Prostate gland (tissue), 2 donors: ENCODE results near the gene KIZ. TPM values are rescaled to one million over a fixed set of nuclear protein-coding genes. Genes with fewer than 3 reads are reported as not detected.

Experiments used
- DNase-seq: peaks from one replicate; pipeline ENCODE4 v3.0.0-alpha.2; 2019; ENCODE audit warnings: low spot score
- H3K27ac ChIP-seq, 2 donors: fragments of 200-600 bp; sonication (generic); 2 replicates each; pipeline ENCODE4 v1.5.1; 2017 to 2019
- H3K27me3 ChIP-seq: fragments of 200-600 bp; sonication (generic); replicated peaks from 2 replicates; pipeline ENCODE4 v1.5.1; 2019; ENCODE audit not compliant: insufficient read depth
- H3K36me3 ChIP-seq, 2 donors: fragments of 200-600 bp; sonication (generic); 1 replicate in 1 of 2; 2 replicates in 1 of 2; pipeline versions ENCODE4 v1.5.1 to v1.8.1; 2017 to 2019
- H3K4me1 ChIP-seq: fragments of 200-600 bp; sonication (generic); replicated peaks from 2 replicates; pipeline ENCODE4 v1.5.1; 2019
- H3K4me3 ChIP-seq, 2 donors: fragments of 200-600 bp; sonication (generic); 2 replicates each; pipeline ENCODE4 v1.5.1; 2017 to 2019
- H3K9me3 ChIP-seq: fragments of 200-600 bp; sonication (generic); 2 replicates; pipeline ENCODE4 v1.5.1; 2017
- CTCF ChIP-seq, 4 experiments: fragments of 200-600 bp in 2 of 4; fragments of 450-650 bp in 2 of 4; sonication (generic) in 2 of 4; IDR thresholded peaks; 1 replicate in 3 of 4; 2 replicates in 1 of 4; pipeline ENCODE4 v1.5.1; 2016 to 2019; ENCODE audit warnings: antibody characterized with exemption in 4 of 4, mild to moderate bottlenecking in 2 of 4, moderate library complexity in 2 of 4
- POLR2A ChIP-seq: fragments of 450-650 bp; IDR thresholded peaks from one replicate; pipeline ENCODE4 v1.6.1; 2016; ENCODE audit warnings: antibody characterized with exemption, mild to moderate bottlenecking
- POLR2AphosphoS5 ChIP-seq: sonication (generic); formaldehyde crosslinking; IDR thresholded peaks from one replicate; pipeline ENCODE4 v1.6.1; 2017; ENCODE audit warnings: antibody characterized with exemption
- WGBS: methylation state at CpG from one replicate; pipeline ENCODE4 v1.1.5; 2018; 5-methylcytosine and 5-hydroxymethylcytosine counted together
- intact Hi-C: fragments of 100-400 bp; cut with DNase I; formaldehyde crosslinking; loops from one replicate; pipeline ENCODE4 v1.14.2; 2022
- total RNA-seq, 2 donors: library from RNA; depleted of rRNA; stranded (reverse); fragments of >200 nt; gene quantifications; one replicate each; pipeline ENCODE4 v1.1.0, GENCODE V29; 2016

KIZ gene
- total RNA-seq, 2 donors from 2014 or later, result 39.9 to 41.0 TPM

DNA sequence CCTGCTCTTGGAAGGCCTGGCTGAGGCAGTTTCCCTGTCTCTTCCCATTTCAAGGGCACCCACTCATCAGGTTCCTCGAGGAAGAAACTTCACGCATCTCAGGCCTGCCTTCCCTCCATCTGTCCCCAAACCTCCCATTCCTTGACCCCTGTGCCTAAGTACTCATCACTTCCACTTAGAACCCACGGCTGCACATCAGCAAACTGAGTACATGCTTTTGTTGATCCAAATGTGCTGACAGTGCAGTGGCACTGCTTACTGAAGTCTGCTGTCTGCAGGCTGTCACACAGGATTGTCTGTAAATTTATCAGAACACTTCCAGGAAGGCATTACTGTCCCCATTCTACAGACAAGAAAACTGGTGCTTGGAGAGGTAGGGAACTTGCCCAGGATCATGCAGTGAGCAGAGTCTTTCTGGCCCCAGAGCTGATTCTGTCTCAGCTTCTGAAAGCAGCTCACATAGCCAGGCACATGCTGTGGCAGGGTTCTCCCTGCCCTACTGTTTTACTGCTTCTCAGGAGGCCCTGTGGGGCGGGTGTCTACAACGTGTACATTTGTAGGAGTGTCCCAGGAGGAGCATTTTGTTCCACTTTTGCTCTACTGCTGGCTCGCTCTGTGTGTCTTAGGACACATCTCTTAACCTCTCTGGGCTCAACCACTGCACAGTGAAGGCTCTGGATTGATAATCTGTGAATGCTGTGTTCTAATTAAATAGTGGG, 113.1 kb downstream of the KIZ start:
- no peaks in the 10 kb centered on the region for H3K4me1 ChIP-seq
- H3K27ac ChIP-seq, result no peak overlapping the region
- no peaks in the 10 kb centered on the region for H3K9me3 ChIP-seq
- DNase-seq, result no peak
- intact Hi-C loops, result loop anchor here (10.0 kb wide), 1 partner anchor 384 kb away; no protein-coding TSS in a partner anchor
- TF ChIP-seq POLR2A (no peak), POLR2AphosphoS5 (no peak), CTCF (IDR thresholded peaks at IDR 0.05) (no peak)
- no peaks in the 10 kb centered on the region for H3K27me3 ChIP-seq
- WGBS, result 70% methylated on average over 6 of the region's 6 CpGs
- no peak overlapping the region for H3K4me3 ChIP-seq
- no peaks in the 10 kb centered on the region for H3K36me3 ChIP-seq

GRCh38 chr20:21240394-21240793, 114.5 kb downstream of the KIZ start:
- intact Hi-C loops, result no loop called here
- TF ChIP-seq POLR2A (no peak), CTCF (IDR thresholded peaks at IDR 0.05) (no peak), POLR2AphosphoS5 (no peak)
- Histone ChIP-seq H3K4me3 (no peak overlapping the region), H3K27me3 (no peaks in the 10 kb centered on the region), H3K9me3 (no peaks in the 10 kb centered on the region), H3K36me3 (no peaks in the 10 kb centered on the region), H3K4me1 (no peaks in the 10 kb centered on the region), H3K27ac (no peak overlapping the region)
- WGBS, result 90% methylated on average over 9 of the region's 9 CpGs
- DNase-seq, result no peak

DNA sequence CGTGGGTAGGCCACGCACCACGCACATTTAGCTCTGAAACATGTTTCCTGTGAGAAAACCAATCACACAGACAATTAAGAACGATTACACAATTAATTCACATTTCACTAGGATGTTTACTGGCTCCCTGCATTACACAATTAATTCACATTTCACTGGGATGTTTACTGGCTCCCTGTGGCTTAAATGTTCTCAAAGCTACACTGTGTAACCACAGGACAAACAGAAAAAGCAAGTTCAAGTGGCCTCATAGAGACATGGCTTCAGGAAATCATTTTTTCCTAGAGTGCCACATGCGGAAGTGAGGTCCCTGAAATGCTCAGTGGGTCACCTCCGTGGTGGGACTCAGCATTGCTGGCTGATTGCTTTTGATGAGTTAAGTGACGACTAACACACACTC, 115.5 kb downstream of the KIZ start:
- intact Hi-C loops, result no loop called here
- TF ChIP-seq POLR2A (no peak), CTCF (IDR thresholded peaks at IDR 0.05) (no peak), POLR2AphosphoS5 (no peak)
- no peak overlapping the region for H3K4me3 ChIP-seq
- no peak overlapping the region for H3K27ac ChIP-seq
- H3K36me3 ChIP-seq, result no peaks in the 10 kb centered on the region
- 74% methylated on average over 7 of the region's 7 CpGs for WGBS
- no peaks in the 10 kb centered on the region for H3K27me3 ChIP-seq
- no peak for DNase-seq
- H3K4me1 ChIP-seq, result no peaks in the 10 kb centered on the region
- no peaks in the 10 kb centered on the region for H3K9me3 ChIP-seq

- 84% methylated on average over 12 of the region's 12 CpGs for WGBS
Observed at GRCh38 chr20:21243811-21244210, 117.9 kb downstream of the KIZ start.

More at GRCh38 chr20:21243811-21244210, 117.9 kb downstream of the KIZ start:
- no peak for DNase-seq
- Histone ChIP-seq H3K36me3 (no peaks in the 10 kb centered on the region), H3K9me3 (no peaks in the 10 kb centered on the region), H3K4me3 (no peak overlapping the region), H3K4me1 (no peaks in the 10 kb centered on the region), H3K27me3 (no peaks in the 10 kb centered on the region), H3K27ac (no peak overlapping the region)
- intact Hi-C loops, result no loop called here
- TF ChIP-seq POLR2A (no peak), POLR2AphosphoS5 (no peak), CTCF (IDR thresholded peaks at IDR 0.05) (no peak)
